ENCODE measurements around the gene PCDHGB3. TPM values are rescaled to one million over a fixed set of nuclear protein-coding genes. Genes with fewer than 3 reads are reported as not detected.
A peak's percentile ranks its signal among the peaks of the same experiment; 100 is the strongest.
"Not testable (repeated sequence)": the region's sequence is repeated elsewhere in the genome, so short reads cannot be mapped to it uniquely, and the experiment has no call there.

Gene PCDHGB3
- total RNA-seq, 2 experiments from 2014 or later, result 0.10 to 0.25 TPM

DNA sequence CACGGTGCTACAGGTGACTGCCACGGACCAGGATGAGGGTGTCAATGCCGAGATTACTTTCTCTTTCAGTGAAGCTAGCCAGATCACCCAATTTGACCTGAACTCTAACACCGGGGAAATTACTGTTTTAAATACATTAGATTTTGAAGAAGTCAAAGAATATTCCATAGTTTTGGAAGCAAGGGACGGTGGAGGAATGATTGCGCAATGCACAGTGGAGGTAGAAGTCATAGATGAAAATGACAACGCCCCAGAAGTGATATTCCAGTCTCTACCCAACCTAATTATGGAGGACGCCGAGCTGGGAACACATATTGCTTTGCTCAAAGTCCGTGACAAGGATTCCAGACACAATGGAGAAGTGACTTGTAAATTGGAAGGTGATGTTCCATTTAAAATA is 18.6 kb downstream of the PCDHGB3 start:
- H3K4me3 Mint-ChIP-seq, result no peak overlapping the region
- H3K36me3 Mint-ChIP-seq (ENCODE audit: low read depth), result peaks cover 6% of the 10 kb centered on the region
- H3K27me3 Mint-ChIP-seq, result peaks cover 27% of the 10 kb centered on the region
- peaks cover 17% of the 10 kb centered on the region for H3K9me3 Mint-ChIP-seq
- no peak for DNase-seq
- POLR2A ChIA-PET, result no interaction called here
- no peaks in the 10 kb centered on the region for H3K4me1 Mint-ChIP-seq
- CTCF ChIA-PET, result no interaction called here
- H3K27ac Mint-ChIP-seq, result no peak overlapping the region

DNA sequence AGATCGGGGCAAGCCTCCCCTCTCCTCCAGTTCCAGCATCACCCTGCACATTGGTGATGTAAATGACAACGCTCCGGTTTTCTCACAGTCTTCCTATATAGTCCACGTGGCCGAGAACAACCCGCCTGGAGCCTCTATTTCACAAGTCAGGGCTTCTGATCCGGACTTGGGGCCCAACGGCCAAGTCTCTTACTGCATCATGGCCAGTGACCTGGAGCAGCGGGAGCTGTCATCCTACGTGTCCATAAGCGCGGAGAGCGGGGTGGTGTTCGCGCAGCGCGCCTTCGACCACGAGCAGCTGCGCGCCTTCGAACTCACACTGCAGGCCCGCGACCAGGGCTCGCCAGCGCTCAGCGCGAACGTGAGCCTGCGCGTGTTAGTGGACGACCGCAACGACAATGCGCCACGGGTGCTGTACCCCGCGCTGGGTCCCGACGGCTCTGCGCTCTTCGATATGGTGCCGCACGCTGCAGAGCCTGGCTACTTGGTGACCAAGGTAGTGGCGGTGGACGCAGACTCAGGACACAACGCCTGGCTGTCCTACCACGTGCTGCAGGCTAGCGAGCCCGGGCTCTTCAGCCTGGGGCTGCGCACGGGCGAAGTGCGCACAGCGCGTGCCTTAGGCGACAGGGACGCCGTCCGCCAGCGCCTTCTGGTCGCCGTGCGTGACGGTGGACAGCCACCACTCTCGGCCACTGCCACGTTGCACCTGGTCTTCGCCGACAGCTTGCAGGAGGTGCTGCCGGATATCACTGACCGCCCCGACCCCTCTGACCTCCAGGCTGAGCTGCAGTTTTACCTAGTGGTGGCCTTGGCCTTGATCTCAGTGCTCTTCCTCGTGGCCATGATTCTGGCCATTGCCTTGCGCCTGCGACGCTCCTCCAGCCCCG is 19.4 kb downstream of the PCDHGB3 start:
- Mint-ChIP-seq H3K4me3 (no peak overlapping the region), H3K36me3 (ENCODE audit: low read depth) (peaks cover 6% of the 10 kb centered on the region), H3K9me3 (peaks cover 21% of the 10 kb centered on the region), H3K4me1 (no peaks in the 10 kb centered on the region), H3K27me3 (peaks cover 29% of the 10 kb centered on the region), H3K27ac (no peak overlapping the region)
- no peak for DNase-seq
- ChIA-PET CTCF (interaction anchor here (1.6 to 1.7 kb wide), 2 partner anchors 16 to 135 kb away, joined by 4 to 5 read pairs; no protein-coding TSS in a partner anchor), POLR2A (no interaction called here)

DNA sequence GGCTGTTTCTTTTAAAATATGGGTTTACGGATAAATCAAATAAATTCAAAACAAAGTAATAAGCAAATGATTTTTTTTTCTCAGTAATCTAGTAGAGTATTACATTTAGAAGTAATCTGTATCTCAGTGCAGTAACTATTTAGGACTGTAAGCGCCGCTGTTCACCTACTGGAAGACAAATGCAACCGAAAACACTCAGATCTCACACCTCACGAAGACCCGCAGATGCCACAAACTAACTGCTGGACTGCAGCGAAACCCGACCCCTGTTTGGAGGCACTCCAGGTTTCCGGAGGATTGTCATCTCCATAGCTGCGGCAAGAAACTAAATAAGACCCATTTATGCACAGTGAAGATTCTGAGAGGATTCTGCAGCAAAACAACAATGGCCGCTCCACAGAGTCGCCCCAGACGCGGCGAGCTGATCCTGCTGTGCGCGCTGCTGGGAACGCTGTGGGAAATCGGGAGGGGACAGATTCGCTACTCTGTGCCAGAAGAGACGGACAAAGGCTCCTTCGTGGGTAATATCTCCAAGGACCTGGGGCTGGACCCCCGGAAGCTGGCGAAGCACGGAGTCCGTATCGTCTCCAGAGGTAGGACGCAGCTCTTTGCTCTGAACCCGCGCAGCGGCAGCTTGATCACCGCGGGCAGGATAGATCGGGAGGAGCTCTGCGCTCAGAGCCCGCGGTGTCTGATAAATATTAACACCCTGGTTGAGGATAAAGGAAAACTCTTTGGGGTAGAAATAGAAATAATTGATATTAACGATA is 22.6 kb downstream of the PCDHGB3 start, which contains the start of gene PCDHGA8:
Gene PCDHGA8 (plus strand): TSS at position 205 of the 770 bp plus-strand sequence. CDS start 181 bp downstream, at position 386.
- Mint-ChIP-seq H3K4me3 (no peak within 1 kb of the TSS), H3K9me3 (peaks cover 18% of the 10 kb centered on the region), H3K27me3 (peaks cover 36% of the 10 kb centered on the region), H3K4me1 (no peaks in the 10 kb centered on the region), H3K27ac (no peak within 1 kb of the TSS), H3K36me3 (ENCODE audit: low read depth) (peaks cover 6% of the 10 kb centered on the region)
- DNase-seq, result no peak
- POLR2A ChIA-PET, result no interaction called here
- CTCF ChIA-PET, result interaction anchor here (1.4 kb wide), 1 partner anchor 20 kb away, joined by 5 read pairs; the partner anchor contains the start of gene PCDHGA10

DNA sequence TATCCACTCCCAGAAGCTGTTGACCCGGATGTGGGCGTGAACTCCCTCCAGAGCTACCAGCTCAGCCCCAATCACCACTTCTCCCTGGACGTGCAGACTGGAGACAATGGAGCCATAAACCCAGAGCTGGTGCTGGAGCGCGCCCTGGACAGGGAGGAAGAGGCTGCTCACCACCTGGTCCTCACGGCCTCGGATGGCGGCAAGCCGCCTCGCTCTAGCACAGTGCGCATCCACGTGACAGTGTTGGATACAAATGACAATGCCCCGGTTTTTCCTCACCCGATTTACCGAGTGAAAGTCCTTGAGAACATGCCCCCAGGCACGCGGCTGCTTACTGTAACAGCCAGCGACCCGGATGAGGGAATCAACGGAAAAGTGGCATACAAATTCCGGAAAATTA is 23.2 kb downstream of the PCDHGB3 start:
- no peaks in the 10 kb centered on the region for H3K4me1 Mint-ChIP-seq
- H3K27ac Mint-ChIP-seq, result no peak overlapping the region
- peaks cover 6% of the 10 kb centered on the region for H3K36me3 Mint-ChIP-seq (ENCODE audit: low read depth)
- peaks cover 36% of the 10 kb centered on the region for H3K27me3 Mint-ChIP-seq
- H3K4me3 Mint-ChIP-seq, result no peak overlapping the region
- CTCF ChIA-PET, result interaction anchor here (1.4 kb wide), 1 partner anchor 19 kb away, joined by 5 read pairs; the partner anchor contains the start of gene PCDHGA10
- POLR2A ChIA-PET, result no interaction called here
- H3K9me3 Mint-ChIP-seq, result peaks cover 18% of the 10 kb centered on the region
- DNase-seq, result no peak

DNA sequence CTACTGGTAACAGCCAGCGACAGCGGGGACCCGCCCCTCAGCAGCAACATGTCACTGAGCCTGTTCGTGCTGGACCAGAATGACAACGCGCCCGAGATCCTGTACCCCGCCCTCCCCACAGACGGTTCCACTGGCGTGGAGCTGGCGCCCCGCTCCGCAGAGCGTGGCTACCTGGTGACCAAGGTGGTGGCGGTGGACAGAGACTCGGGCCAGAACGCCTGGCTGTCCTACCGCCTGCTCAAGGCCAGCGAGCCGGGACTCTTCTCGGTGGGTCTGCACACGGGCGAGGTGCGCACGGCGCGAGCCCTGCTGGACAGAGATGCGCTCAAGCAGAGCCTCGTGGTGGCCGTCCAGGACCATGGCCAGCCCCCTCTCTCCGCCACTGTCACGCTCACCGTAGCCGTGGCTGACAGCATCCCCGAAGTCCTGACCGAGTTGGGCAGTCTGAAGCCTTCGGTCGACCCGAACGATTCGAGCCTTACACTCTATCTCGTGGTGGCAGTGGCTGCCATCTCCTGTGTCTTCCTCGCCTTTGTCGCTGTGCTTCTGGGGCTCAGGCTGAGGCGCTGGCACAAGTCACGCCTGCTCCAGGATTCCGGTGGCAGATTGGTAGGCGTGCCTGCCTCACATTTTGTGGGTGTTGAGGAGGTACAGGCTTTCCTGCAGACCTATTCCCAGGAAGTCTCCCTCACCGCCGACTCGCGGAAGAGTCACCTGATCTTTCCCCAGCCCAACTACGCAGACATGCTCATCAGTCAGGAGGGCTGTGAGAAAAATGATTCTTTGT is 24.6 kb downstream of the PCDHGB3 start:
- peaks cover 10% of the 10 kb centered on the region for H3K36me3 Mint-ChIP-seq (ENCODE audit: low read depth)
- H3K4me1 Mint-ChIP-seq, H3K27ac Mint-ChIP-seq, DNase-seq, POLR2A ChIA-PET, H3K4me3 Mint-ChIP-seq: not testable (repeated sequence)
- CTCF ChIA-PET, result interaction anchor here (0.7 to 1.1 kb wide), 3 partner anchors 18 to 525 kb away, joined by 3 to 4 read pairs (median 3); partner anchors contain the start of gene PCDHGA10
- peaks cover 39% of the 10 kb centered on the region for H3K27me3 Mint-ChIP-seq
- peaks cover 14% of the 10 kb centered on the region for H3K9me3 Mint-ChIP-seq

DNA sequence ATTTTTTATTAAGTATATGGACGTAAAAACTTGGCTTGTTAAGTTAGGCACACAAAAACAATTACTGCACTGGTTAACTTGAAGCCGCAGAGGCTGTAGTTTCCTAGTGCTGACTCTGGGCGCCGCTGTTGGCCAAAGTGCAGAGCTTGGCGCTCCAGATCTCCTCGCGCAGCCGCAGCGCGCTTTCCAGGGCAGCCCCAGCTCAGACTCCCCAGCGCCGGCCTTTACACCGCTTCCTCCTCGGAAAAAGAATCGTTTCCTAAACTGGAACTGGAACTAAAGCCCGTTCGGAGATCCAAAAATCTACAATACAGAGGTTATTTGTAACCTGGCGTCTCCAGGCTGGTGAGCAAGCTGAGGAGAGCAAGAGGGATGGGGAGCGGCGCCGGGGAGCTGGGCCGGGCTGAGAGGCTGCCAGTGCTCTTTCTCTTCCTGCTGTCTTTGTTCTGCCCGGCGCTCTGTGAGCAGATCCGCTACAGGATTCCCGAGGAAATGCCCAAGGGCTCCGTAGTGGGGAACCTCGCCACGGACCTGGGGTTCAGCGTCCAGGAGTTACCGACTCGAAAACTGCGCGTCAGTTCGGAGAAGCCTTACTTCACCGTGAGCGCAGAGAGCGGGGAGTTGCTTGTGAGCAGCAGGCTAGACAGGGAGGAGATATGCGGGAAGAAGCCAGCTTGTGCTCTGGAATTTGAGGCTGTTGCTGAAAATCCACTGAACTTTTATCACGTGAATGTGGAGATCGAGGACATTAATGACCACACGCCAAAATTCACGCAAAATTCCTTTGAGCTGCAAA is 27.9 kb downstream of the PCDHGB3 start, which contains the start of gene PCDHGB5:
Gene PCDHGB5 (plus strand): TSS at position 192 of the 796 bp plus-strand sequence. CDS start 181 bp downstream, at position 373.
- peaks cover 41% of the 10 kb centered on the region for H3K27me3 Mint-ChIP-seq
- ChIA-PET POLR2A (interaction anchor here (1.1 kb wide), 1 partner anchor 78 kb away, joined by 3 read pairs; the partner anchor contains the start of gene TAF7), CTCF (interaction anchor here (0.9 to 2.3 kb wide), 8 partner anchors 9 to 166 kb away, joined by 3 to 11 read pairs (median 5); partner anchors contain the start of genes PCDHGA10, PCDHGA11, PCDHGB3 and PCDHGB6)
- peak; percentile 38 for DNase-seq
- not testable (repeated sequence) for H3K4me3 Mint-ChIP-seq, H3K27ac Mint-ChIP-seq, H3K4me1 Mint-ChIP-seq
- peaks cover 11% of the 10 kb centered on the region for H3K9me3 Mint-ChIP-seq
- H3K36me3 Mint-ChIP-seq (ENCODE audit: low read depth), result peaks cover 13% of the 10 kb centered on the region

DNA sequence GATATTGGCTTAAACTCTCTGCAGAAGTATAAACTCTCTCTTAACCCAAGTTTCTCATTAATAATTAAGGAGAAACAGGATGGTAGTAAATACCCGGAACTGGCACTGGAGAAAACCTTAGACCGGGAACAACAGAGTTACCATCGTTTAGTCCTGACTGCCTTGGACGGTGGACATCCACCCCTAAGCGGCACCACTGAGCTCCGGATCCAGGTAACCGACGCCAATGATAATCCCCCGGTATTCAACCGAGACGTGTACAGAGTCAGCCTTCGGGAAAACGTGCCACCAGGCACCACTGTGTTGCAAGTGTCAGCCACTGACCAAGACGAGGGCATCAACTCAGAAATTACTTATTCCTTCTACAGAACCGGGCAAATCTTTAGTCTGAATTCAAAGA is 28.6 kb downstream of the PCDHGB3 start:
- peaks cover 11% of the 10 kb centered on the region for H3K9me3 Mint-ChIP-seq
- ChIA-PET POLR2A (no interaction called here), CTCF (interaction anchor here (1.1 to 2.3 kb wide), 3 partner anchors 22 to 114 kb away, joined by 3 to 10 read pairs (median 6); partner anchors contain the start of genes PCDHGA11 and PCDHGB3)
- no peaks in the 10 kb centered on the region for H3K4me1 Mint-ChIP-seq
- H3K27me3 Mint-ChIP-seq, result peaks cover 46% of the 10 kb centered on the region
- no peak overlapping the region for H3K4me3 Mint-ChIP-seq
- DNase-seq, result no peak
- no peak overlapping the region for H3K27ac Mint-ChIP-seq
- peaks cover 13% of the 10 kb centered on the region for H3K36me3 Mint-ChIP-seq (ENCODE audit: low read depth)

DNA sequence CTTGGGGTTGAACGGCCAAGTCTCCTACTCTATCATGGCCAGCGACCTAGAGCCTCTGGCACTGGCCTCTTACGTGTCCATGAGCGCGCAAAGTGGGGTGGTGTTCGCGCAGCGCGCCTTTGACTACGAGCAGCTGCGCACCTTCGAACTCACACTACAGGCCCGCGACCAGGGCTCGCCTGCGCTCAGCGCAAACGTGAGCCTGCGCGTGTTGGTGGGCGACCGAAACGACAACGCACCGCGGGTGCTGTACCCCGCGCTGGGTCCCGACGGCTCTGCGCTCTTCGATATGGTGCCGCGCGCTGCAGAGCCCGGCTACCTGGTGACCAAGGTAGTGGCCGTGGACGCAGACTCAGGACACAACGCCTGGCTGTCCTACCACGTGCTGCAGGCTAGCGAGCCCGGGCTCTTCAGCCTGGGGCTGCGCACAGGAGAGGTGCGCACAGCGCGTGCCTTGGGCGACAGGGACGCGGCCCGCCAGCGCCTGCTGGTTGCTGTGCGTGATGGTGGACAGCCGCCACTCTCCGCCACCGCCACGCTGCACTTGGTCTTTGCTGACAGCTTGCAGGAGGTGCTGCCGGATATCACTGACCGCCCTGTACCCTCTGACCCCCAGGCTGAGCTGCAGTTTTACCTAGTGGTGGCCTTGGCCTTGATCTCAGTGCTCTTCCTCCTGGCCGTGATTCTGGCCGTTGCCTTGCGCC is 29.7 kb downstream of the PCDHGB3 start:
- Mint-ChIP-seq H3K4me3 (no peak overlapping the region), H3K36me3 (ENCODE audit: low read depth) (peaks cover 13% of the 10 kb centered on the region), H3K9me3 (peaks cover 8% of the 10 kb centered on the region), H3K4me1 (no peaks in the 10 kb centered on the region), H3K27ac (no peak overlapping the region), H3K27me3 (peaks cover 46% of the 10 kb centered on the region)
- ChIA-PET CTCF (no interaction called here), POLR2A (no interaction called here)
- DNase-seq, result no peak

DNA sequence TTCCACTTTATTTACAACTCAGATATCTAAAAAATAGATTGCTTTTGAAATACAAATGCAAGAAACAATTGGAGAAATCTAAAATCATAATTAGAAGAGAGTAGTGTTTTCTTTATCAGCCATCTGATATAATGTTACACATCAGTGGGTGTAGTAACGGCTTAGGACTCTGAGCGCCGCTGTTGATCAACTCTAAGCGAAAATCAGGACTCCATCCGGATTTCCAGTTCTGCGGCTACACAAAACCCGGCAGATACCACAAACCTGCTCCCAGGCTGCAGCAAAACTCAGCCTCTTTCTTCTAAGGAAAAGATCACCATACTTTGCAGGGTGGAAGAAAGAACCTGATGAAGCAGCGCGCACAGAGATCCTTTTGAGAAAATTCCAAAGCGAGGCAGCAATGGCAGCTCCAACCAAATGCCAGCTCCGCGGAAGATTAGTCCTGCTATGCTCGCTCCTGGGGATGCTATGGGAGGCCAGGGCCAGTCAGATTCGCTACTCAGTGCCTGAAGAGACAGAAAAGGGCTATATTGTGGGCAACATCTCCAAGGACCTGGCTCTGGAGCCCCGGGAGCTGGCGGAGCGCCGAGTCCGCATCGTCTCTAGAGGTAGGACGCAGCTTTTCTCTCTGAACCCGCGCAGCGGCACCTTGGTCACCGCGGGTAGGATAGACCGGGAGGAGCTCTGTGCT is 32.7 kb downstream of the PCDHGB3 start, which contains the start of gene PCDHGA9:
Gene PCDHGA9 (plus strand): TSS at position 226 of the 691 bp plus-strand sequence. CDS start 175 bp downstream, at position 401.
- CTCF ChIA-PET, result interaction anchor here (0.8 to 1.6 kb wide), 4 partner anchors 11 to 119 kb away, joined by 3 to 6 read pairs (median 4); partner anchors contain the start of gene PCDHGA10
- Mint-ChIP-seq H3K4me3 (no peak within 1 kb of the TSS), H3K9me3 (peaks cover 8% of the 10 kb centered on the region), H3K27me3 (peaks cover 45% of the 10 kb centered on the region), H3K27ac (no peak within 1 kb of the TSS), H3K4me1 (no peaks in the 10 kb centered on the region), H3K36me3 (ENCODE audit: low read depth) (peaks cover 13% of the 10 kb centered on the region)
- DNase-seq, result no peak
- POLR2A ChIA-PET, result no interaction called here

DNA sequence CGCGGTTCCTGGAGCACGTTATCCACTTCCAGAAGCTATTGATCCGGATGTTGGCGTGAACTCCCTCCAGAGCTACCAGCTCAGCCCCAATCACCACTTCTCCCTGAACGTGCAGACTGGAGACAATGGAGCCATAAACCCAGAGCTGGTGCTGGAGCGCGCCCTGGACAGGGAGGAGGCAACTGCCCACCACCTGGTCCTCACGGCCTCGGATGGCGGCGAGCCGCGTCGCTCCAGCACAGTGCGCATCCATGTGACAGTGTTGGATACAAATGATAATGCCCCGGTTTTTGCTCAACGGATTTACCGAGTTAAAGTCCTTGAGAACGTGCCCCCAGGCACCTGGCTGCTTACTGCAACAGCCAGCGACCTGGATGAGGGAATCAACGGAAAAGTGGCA is 33.3 kb downstream of the PCDHGB3 start:
- no peak overlapping the region for H3K27ac Mint-ChIP-seq

More for the DNA sequence above, 33.3 kb downstream of the PCDHGB3 start:
- Mint-ChIP-seq H3K36me3 (ENCODE audit: low read depth) (peaks cover 13% of the 10 kb centered on the region), H3K27me3 (peaks cover 50% of the 10 kb centered on the region), H3K4me1 (no peaks in the 10 kb centered on the region), H3K4me3 (no peak overlapping the region), H3K9me3 (peaks cover 9% of the 10 kb centered on the region)
- ChIA-PET POLR2A (interaction anchor here (0.7 kb wide), 1 partner anchor 18 kb away, joined by 3 read pairs; the partner anchor contains the start of gene PCDHGA11), CTCF (interaction anchor here (0.8 to 1.6 kb wide), 4 partner anchors 10 to 118 kb away, joined by 3 to 6 read pairs (median 4); partner anchors contain the start of gene PCDHGA10)
- no peak for DNase-seq

Data from activated CD4-positive, alpha-beta memory T cell treated with anti-CD3 and anti-CD28 coated beads, Interleukin-2, amount 10 ng/mL, durations not matched to agents 7 days and 5 days (primary cell).